ENCODE measurements around the gene EIF2B2.

Gene EIF2B2

GRCh38 chr14:75049731-75050201 is 47.0 kb downstream of the EIF2B2 start:
- no peak for TF ChIP-seq GATA1 (IDR thresholded peaks at IDR 0.05; ENCODE audit: low read depth, low read length)
- no peak for TF ChIP-seq POLR2A (IDR thresholded peaks at IDR 0.05; ENCODE audit: low read length)
- no peak for DNase-seq

GRCh38 chr14:75050852-75051555 is 48.3 kb downstream of the EIF2B2 start, which contains the start of gene MLH3:
TSS of gene MLH3 (minus strand) at chr14:75051467. CDS start at chr14:75049655, 1,812 bp downstream.
- peak; percentile 86 to 91 for DNase-seq
- no peak for TF ChIP-seq GATA1 (IDR thresholded peaks at IDR 0.05; ENCODE audit: low read depth, low read length)
- TF ChIP-seq POLR2A (IDR thresholded peaks at IDR 0.05; ENCODE audit: low read length): peak; percentile 67

GRCh38 chr14:75051556-75051899 is 48.8 kb downstream of the EIF2B2 start:
- DNase-seq: no peak
- no peak for TF ChIP-seq GATA1 (IDR thresholded peaks at IDR 0.05; ENCODE audit: low read depth, low read length)
- peak; percentile 30 for TF ChIP-seq POLR2A (IDR thresholded peaks at IDR 0.05; ENCODE audit: low read length)

- DNase-seq: peak in 1 of 2 experiments; percentile 30
- TF ChIP-seq GATA1 (IDR thresholded peaks at IDR 0.05; ENCODE audit: low read depth, low read length) (no peak), POLR2A (IDR thresholded peaks at IDR 0.05; ENCODE audit: low read length) (no peak)
Measured at GRCh38 chr14:75053396-75054291, 50.9 kb downstream of the EIF2B2 start.

GRCh38 chr14:75054421-75054820 is 51.7 kb downstream of the EIF2B2 start:
- no peak for DNase-seq
- no peak for TF ChIP-seq POLR2A (IDR thresholded peaks at IDR 0.05; ENCODE audit: low read length)
- TF ChIP-seq GATA1 (IDR thresholded peaks at IDR 0.05; ENCODE audit: low read depth, low read length): no peak

GRCh38 chr14:75059642-75060041 is 56.9 kb downstream of the EIF2B2 start:
- DNase-seq: no peak
- TF ChIP-seq GATA1 (IDR thresholded peaks at IDR 0.05; ENCODE audit: low read depth, low read length): no peak
- TF ChIP-seq POLR2A (IDR thresholded peaks at IDR 0.05; ENCODE audit: low read length): no peak

- DNase-seq: no peak
- TF ChIP-seq GATA1 (IDR thresholded peaks at IDR 0.05; ENCODE audit: low read depth, low read length): no peak
Measured at GRCh38 chr14:75060420-75060819, 57.7 kb downstream of the EIF2B2 start.
